Right cardiac atrium (tissue), 5 donors: ENCODE measurements around the gene ITGAD. TPM values are rescaled to one million over a fixed set of nuclear protein-coding genes. Genes with fewer than 3 reads are reported as not detected.

Experiments used
- ATAC-seq, 2 donors: fragments of 200-7000 bp; cut with Tn5 transposase; one replicate each; pipeline versions ENCODE4 v1.8.0 to v1.9.1; 2020; ENCODE audit warnings: moderate library complexity in 2 of 2, mild to moderate bottlenecking in 1 of 2
- DNase-seq, 3 donors: peaks; one replicate each; pipeline ENCODE4 v3.0.0-alpha.2; 2020
- H3K27ac ChIP-seq: one replicate; pipeline ENCODE4 v1.5.1; 2013; ENCODE audit warnings: mild to moderate bottlenecking, low read length, control low read depth, moderate library complexity
- H3K27me3 ChIP-seq: one replicate; pipeline ENCODE4 v1.6.1; 2013; ENCODE audit not compliant: control insufficient read depth, insufficient read depth
- H3K4me1 ChIP-seq: one replicate; pipeline ENCODE4 v1.6.1; 2013; ENCODE audit warnings: low read length; ENCODE audit not compliant: control insufficient read depth, insufficient read depth
- H3K4me3 ChIP-seq: one replicate; pipeline ENCODE4 v1.5.1; 2013; ENCODE audit warnings: low read length, control low read depth
- H3K9me3 ChIP-seq: one replicate; pipeline ENCODE4 v1.6.1; 2013; ENCODE audit warnings: low read length; ENCODE audit not compliant: control insufficient read depth
- WGBS: extraction: QIAGEN DNeasy Blood & Tissue Kit; methylation state at CpG from one replicate; pipeline ENCODE4 v1.1.7; 2013; 5-methylcytosine and 5-hydroxymethylcytosine counted together
- intact Hi-C, 4 donors: fragments of 100-400 bp; cut with DNase I; formaldehyde crosslinking; loops; one replicate each; pipeline versions ENCODE4 v1.11.0 to v1.14.0; 2022 to 2023
- polyA plus RNA-seq: library from polyadenylated mRNA; stranded (reverse); fragments of 200-250 nt; gene quantifications from one replicate; pipeline ENCODE4 v1.2.3, GENCODE V29; 2013
- total RNA-seq, 4 donors: library from RNA; stranded (reverse); fragmentation: NEBNext Ultra II Directional; extraction: Animal tissue kit (Norgen Biotek cat#: 25700); gene quantifications; one replicate each; pipeline ENCODE4 v1.2.1, GENCODE V29; 2021
- donor health status: healthy with polysubstance abuse.
- donor health status: DM: no; HTN: yes; CAD: no.
- donor health status: DM: no; HTN: no; CAD: no.
- donor health status: DM: no; HTN: yes; CAD: no; lungs with severe emphysema.
- donor health status: DM: yes; HTN: yes; CAD: no.

ITGAD gene
- total and polyA plus RNA-seq, 5 donors: not detected

- no peak overlapping the region for H3K27ac ChIP-seq
- no peak for ATAC-seq
- no peak for DNase-seq
- intact Hi-C loops: no loop called here
- H3K27me3 ChIP-seq: no peaks in the 10 kb centered on the region
- no peak overlapping the region for H3K4me3 ChIP-seq
- WGBS: 76% methylated on average over 12 of the region's 12 CpGs
- no peaks in the 10 kb centered on the region for H3K9me3 ChIP-seq
- no peaks in the 10 kb centered on the region for H3K4me1 ChIP-seq
Measured at GRCh38 chr16:31423801-31424200, 30.7 kb downstream of the ITGAD start.

DNA sequence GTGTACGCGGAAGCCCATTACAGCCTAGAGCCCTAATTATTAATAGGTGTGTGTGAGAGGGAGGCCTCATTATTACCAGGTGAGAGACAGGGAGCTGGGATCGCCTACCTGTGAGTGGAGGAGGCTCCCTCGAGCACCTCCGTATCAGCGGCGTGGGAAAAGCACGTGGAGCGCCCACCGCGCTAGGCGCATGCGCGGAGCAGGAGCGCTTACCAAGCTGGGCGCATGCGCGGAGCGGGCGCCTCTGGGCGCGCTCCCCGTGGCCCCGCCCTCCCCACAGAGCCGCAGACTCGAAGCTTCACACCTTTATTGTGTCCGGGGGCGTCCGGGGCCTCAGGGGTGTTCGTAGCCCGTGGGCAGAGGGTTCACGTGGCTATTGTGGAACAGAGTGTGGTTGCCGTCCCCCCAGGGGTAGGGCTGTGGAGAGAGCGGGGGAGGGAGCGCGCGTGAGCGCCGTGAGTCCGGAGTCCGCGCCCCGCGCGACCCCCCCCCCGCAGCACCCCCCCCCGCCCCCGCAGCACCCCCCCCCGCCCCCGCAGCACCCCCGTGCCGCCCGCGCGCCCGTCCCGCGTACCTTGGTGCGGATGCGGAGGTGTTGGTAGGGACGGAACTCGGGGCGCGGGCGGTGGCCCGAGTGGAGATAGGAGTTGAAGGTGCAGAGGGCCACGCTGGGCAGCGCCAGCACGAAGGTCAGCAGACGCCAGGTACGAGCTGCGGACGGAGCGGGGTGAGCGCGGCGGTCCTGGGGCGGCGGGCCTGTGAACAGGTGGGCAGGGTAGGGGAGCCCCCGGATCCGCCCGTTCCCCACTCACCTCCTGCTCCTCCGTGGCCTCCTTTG lies 34.5 kb downstream of the ITGAD start:
- ATAC-seq: peak; percentile 51 to 53
- no peaks in the 10 kb centered on the region for H3K27me3 ChIP-seq
- no peaks in the 10 kb centered on the region for H3K4me1 ChIP-seq
- peak; percentile 65 to 91 (median 89) for DNase-seq
- H3K4me3 ChIP-seq: peak overlapping the region; percentile 43
- intact Hi-C loops: no loop called here
- peak overlapping the region; percentile 84 for H3K27ac ChIP-seq
- H3K9me3 ChIP-seq: no peaks in the 10 kb centered on the region
- WGBS: 21% methylated on average over 67 of the region's 83 CpGs

DNA sequence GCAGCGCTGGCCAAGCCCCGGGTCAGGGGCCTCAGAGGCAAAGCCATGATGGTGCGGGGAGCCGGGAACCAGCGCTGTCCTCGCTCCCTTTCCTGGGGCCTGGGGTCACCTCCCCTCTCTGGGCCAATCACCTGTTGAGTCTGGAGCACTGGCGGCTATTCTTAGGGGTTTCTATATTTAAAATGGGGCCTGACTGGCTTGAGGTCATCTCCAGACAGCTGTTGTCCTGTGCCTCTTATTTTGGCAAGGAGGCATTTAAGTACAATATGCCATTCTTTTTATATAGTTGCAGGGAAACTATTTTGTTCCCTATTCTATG lies 35.1 kb downstream of the ITGAD start, which contains the start of gene COX6A2:
TSS of gene COX6A2 (minus strand) at position 82 of the 319 bp plus-strand sequence. CDS start at position 47, 35 bp downstream.
- Histone ChIP-seq H3K27ac (peak within 1 kb of the TSS; percentile 98), H3K4me3 (peak within 1 kb of the TSS; percentile 43), H3K27me3 (no peaks in the 10 kb centered on the region), H3K9me3 (no peaks in the 10 kb centered on the region), H3K4me1 (no peaks in the 10 kb centered on the region)
- DNase-seq: peak in 1 of 3 donors; percentile 45
- ATAC-seq: peak; percentile 74 to 75
- 40% methylated on average over 7 of the region's 7 CpGs for WGBS
- intact Hi-C loops: no loop called here

DNA sequence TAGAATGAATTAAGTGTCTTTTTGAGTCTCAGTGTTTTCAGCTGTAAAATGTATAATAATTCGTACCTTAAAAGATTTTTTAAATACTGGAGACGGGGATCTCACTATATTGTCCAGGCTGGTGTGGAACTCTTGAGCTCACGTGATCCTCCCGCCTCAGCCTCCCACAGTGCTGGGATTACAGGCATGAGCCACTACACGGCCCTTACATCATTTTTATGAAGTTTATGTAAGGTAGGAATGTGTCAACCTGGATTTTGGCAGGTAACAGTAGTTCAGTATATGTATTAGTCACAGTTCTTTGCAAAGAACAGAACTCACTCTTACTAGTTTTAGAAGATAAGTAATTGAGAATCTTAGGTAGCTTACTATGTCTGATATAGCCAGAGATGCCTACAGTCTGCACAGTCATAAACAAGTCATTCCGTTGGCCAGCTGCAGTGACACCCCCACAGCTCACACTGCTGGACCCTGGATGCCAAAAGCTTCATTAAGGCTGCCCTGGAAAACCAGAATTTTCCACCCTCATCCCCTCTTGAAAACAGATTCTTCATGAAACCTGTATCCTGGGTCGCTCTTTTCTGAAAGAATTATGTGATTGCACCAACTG lies 35.6 kb downstream of the ITGAD start:
- DNase-seq (no peak), ATAC-seq (no peak)
- no peaks in the 10 kb centered on the region for H3K27me3 ChIP-seq
- H3K4me1 ChIP-seq: no peaks in the 10 kb centered on the region
- no peak overlapping the region for H3K4me3 ChIP-seq
- intact Hi-C loops: no loop called here
- no peaks in the 10 kb centered on the region for H3K9me3 ChIP-seq
- peak overlapping the region; percentile 98 for H3K27ac ChIP-seq
- 66% methylated on average over 7 of the region's 7 CpGs for WGBS

- Histone ChIP-seq H3K27ac (peak overlapping the region; percentile 98), H3K27me3 (no peaks in the 10 kb centered on the region), H3K9me3 (no peaks in the 10 kb centered on the region), H3K4me1 (no peaks in the 10 kb centered on the region), H3K4me3 (no peak overlapping the region)
- intact Hi-C loops: no loop called here
- 10% methylated on average over 1 of the region's 1 CpG for WGBS
- DNase-seq: no peak
- ATAC-seq: peak; percentile 56 to 58
Measured at GRCh38 chr16:31429314-31429713, 36.2 kb downstream of the ITGAD start.

- intact Hi-C loops: no loop called here
- H3K27me3 ChIP-seq: no peaks in the 10 kb centered on the region
- no peak overlapping the region for H3K4me3 ChIP-seq
- H3K27ac ChIP-seq: peak overlapping the region; percentile 87
- no peaks in the 10 kb centered on the region for H3K4me1 ChIP-seq
- 66% methylated on average over 3 of the region's 3 CpGs for WGBS
- DNase-seq (no peak), ATAC-seq (no peak)
- no peaks in the 10 kb centered on the region for H3K9me3 ChIP-seq
Measured at GRCh38 chr16:31429796-31430195, 36.7 kb downstream of the ITGAD start.

DNA sequence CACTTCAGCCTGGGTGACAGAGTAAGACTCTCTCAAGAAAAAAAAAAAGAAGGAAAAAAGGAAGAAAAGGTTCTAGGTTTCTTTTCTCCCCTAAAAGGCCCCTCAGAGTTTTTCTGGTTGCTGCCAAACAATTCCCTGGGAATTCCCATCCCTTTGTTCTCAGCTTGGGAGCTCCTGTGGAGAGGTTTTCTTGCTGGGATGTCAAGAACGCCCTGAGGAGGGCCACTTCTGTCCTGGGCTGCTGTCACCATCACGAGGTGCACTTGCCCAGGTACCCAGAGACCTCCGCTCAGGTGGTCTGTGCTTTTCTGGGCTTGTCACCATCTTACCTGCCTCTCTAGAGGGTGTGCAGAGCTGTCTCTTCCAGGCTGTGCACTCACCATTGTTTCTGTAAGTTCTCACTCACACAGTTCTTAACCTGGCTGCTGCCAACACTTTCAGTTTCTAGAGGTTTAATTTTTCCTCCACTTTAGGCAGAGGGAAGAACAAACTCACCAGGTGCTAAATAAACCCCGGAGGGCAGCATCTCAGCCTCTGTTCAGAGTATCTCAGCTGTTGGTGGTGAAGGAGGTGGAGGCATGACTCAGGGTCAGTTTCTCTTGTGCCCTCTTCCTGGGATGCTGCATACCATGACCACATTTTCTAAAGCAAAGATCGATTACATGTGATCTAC lies 37.4 kb downstream of the ITGAD start:
- intact Hi-C loops: no loop called here
- Histone ChIP-seq H3K27me3 (no peaks in the 10 kb centered on the region), H3K9me3 (no peaks in the 10 kb centered on the region), H3K4me1 (no peaks in the 10 kb centered on the region), H3K4me3 (no peak overlapping the region), H3K27ac (peak overlapping the region; percentile 87)
- no peak for ATAC-seq
- no peak for DNase-seq
- 49% methylated on average over 5 of the region's 5 CpGs for WGBS

GRCh38 chr16:31435341-31436220 lies 42.4 kb downstream of the ITGAD start:
- ATAC-seq (peak in 1 of 2 donors; percentile 23), DNase-seq (peak in 1 of 3 donors; percentile 45)
- 94% methylated on average over 47 of the region's 47 CpGs for WGBS

GRCh38 chr16:31436221-31437045 lies 43.3 kb downstream of the ITGAD start:
- no peaks in the 10 kb centered on the region for H3K4me1 ChIP-seq
- H3K4me3 ChIP-seq: no peak overlapping the region
- no peak for DNase-seq
- H3K27ac ChIP-seq: no peak overlapping the region
- intact Hi-C loops: no loop called here
- no peaks in the 10 kb centered on the region for H3K9me3 ChIP-seq
- no peaks in the 10 kb centered on the region for H3K27me3 ChIP-seq
- peak in 1 of 2 donors; percentile 20 for ATAC-seq
- 92% methylated on average over 44 of the region's 44 CpGs for WGBS

More at GRCh38 chr16:31435341-31436220, 42.4 kb downstream of the ITGAD start:
- Histone ChIP-seq H3K4me1 (no peaks in the 10 kb centered on the region), H3K27me3 (no peaks in the 10 kb centered on the region), H3K4me3 (no peak overlapping the region), H3K9me3 (no peaks in the 10 kb centered on the region), H3K27ac (no peak overlapping the region)
- intact Hi-C loops: no loop called here

DNA sequence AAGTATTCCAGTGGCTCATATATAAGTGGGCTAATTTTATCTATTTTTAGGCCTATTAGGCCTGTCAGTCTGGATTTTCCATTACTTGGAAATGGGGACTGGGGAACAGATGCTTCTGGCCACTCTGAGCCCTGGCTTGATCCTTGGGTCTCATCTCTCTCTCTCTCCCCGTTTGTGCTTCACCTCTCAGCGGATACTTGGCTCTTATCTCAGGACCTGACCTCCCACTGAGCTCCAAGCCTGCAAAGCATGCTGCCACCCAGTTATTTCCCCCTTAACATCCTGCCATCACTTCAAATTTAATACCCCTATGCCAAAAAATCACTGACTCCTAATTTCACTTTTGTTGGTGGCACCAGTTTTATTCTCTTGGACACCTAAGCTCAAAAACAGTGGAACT lies 45.3 kb downstream of the ITGAD start:
- intact Hi-C loops: no loop called here
- Histone ChIP-seq H3K27ac (no peak overlapping the region), H3K4me3 (no peak overlapping the region), H3K9me3 (no peaks in the 10 kb centered on the region), H3K4me1 (no peaks in the 10 kb centered on the region), H3K27me3 (no peaks in the 10 kb centered on the region)
- WGBS: 52% methylated on average over 2 of the region's 2 CpGs
- no peak for ATAC-seq
- no peak for DNase-seq
